Loucy (cell line): ENCODE results near the gene POLR1D.

Experiments used
- EZH2phosphoT487 ChIP-seq: fragments of 200-600 bp; IDR thresholded peaks from 2 replicates; pipeline ENCODE4 v1.6.1; 2018; ENCODE audit warnings: antibody characterized with exemption, mild to moderate bottlenecking, moderate library complexity, borderline replicate concordance
- TF ChIP-seq, protein P1 (sequence below): fragments of 200-600 bp; sonication (generic); conservative IDR thresholded peaks from 2 replicates; pipeline ENCODE4 v1.5.1; 2014; ENCODE audit warnings: mild to moderate bottlenecking, antibody characterized with exemption, low read length

DNA sequence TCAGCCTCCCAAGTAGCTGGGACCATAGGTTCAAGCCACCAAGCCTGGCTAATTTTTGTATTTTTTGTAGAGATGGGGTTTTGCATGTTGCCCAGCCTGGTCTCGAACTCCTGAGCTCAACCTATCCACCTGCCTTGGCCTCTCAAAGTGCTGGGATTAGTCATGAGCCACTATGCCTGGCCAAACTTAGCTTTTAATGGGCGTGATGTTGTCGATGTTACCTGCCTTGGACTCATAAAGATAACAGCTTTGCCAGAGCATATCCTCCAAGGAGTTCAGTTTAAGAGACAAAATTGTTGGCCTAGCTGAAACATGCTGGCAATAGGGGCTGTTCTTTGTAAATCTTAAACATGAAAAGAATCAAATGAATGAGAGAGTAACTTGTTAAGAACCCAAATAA is 13.1 kb downstream of the POLR1D start:
- TF ChIP-seq, protein P1, sequence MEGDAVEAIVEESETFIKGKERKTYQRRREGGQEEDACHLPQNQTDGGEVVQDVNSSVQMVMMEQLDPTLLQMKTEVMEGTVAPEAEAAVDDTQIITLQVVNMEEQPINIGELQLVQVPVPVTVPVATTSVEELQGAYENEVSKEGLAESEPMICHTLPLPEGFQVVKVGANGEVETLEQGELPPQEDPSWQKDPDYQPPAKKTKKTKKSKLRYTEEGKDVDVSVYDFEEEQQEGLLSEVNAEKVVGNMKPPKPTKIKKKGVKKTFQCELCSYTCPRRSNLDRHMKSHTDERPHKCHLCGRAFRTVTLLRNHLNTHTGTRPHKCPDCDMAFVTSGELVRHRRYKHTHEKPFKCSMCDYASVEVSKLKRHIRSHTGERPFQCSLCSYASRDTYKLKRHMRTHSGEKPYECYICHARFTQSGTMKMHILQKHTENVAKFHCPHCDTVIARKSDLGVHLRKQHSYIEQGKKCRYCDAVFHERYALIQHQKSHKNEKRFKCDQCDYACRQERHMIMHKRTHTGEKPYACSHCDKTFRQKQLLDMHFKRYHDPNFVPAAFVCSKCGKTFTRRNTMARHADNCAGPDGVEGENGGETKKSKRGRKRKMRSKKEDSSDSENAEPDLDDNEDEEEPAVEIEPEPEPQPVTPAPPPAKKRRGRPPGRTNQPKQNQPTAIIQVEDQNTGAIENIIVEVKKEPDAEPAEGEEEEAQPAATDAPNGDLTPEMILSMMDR = no peak
- TF ChIP-seq EZH2phosphoT487 = no peak
